Measurements from ENCODE around the gene AFMID.
"Not testable (repeated sequence)": the region's sequence is repeated elsewhere in the genome, so short reads cannot be mapped to it uniquely, and the experiment has no call there.

AFMID gene, protein sequence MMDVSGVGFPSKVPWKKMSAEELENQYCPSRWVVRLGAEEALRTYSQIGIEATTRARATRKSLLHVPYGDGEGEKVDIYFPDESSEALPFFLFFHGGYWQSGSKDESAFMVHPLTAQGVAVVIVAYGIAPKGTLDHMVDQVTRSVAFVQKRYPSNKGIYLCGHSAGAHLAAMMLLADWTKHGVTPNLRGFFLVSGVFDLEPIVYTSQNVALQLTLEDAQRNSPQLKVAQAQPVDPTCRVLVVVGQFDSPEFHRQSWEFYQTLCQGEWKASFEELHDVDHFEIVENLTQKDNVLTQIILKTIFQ

DNA sequence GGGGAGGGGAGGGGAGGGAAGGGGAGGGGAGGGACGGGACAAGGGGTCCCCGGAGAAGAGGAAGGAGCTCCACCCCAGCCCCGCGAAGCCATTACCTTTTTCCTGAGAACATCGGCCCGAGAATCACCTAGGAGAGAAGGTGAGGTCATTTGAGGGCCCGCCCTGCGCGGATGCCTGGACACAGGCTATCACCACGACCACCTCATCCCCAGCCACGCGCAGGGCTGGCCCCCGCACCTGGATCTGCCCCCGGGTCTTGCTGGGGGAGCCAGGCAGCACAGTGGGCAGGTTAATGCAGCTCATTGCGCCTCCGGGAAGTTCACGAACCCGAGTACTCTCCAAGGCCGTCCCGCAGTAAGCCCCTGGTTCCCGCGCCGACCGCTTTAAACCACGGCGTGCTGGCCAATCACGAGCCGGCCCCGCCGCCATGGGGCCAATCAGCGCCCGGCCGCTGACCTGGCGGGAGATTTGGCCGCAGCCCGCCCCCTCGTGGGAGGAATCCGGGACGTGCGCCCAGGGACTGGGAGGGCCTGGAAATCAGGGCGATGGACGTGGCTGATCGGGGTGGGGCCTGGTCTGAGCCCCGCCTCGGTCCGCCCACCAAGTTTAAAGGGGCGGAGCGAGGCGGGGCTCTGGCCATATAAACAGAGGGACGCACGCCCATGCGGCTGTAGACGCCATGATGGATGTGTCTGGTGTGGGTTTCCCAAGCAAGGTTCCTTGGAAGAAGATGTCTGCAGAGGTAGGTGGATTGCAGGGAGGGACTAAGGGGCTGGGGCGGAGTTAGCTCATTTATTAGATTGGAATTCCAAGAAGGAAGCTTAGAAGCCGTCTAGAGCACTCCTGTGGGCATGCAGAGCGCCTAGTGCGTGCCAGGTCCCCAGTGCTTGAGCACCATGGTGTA, at the start of gene AFMID, which contains the start of gene TK1:
Gene AFMID (plus strand): TSS at position 671 of the 904 bp plus-strand sequence. CDS start 9 bp downstream, at position 680.
Gene TK1 (minus strand): TSS at position 361 of the 904 bp plus-strand sequence. CDS start 58 bp downstream, at position 303.
- DNase-seq = peak; percentile 32 to 98 (median 92)

DNA sequence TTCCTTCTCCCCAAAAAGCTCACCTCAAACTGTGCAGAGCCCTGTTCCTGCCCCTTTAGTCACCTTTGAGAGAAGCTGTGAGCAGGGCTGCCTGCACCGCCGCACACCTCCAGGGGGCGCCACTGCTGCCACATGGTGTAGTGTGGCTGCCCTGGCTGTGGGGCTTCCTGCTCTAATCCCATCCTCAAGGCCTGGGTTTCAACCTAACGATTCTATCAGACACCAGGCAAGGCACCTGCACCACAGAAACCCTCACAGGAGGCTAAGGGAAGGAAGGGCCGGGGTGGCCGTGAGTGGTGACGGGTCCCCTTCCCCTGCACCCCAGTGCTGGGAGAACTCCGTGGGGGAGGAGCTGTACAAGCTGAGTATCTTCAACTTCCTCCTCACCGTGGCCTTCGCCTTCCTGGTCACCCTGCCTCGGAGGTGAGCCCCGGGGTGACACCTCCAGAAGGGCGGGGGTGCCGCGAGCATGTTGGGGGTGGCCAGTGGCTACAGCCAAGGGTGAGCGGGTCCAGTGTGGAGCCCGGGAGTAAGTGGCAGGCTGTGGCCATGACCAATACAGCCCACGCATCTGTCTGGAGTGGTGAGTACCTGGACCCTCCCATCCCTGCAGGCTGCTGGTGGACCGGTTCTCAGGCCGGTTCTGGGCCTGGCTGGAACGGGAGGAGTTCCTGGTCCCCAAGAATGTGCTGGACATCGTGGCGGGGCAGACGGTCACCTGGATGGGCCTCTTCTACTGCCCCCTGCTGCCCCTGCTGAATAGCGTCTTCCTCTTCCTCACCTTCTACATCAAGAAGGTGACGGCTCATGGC, 49.6 kb upstream of the AFMID start:
- DNase-seq = no peak

DNA sequence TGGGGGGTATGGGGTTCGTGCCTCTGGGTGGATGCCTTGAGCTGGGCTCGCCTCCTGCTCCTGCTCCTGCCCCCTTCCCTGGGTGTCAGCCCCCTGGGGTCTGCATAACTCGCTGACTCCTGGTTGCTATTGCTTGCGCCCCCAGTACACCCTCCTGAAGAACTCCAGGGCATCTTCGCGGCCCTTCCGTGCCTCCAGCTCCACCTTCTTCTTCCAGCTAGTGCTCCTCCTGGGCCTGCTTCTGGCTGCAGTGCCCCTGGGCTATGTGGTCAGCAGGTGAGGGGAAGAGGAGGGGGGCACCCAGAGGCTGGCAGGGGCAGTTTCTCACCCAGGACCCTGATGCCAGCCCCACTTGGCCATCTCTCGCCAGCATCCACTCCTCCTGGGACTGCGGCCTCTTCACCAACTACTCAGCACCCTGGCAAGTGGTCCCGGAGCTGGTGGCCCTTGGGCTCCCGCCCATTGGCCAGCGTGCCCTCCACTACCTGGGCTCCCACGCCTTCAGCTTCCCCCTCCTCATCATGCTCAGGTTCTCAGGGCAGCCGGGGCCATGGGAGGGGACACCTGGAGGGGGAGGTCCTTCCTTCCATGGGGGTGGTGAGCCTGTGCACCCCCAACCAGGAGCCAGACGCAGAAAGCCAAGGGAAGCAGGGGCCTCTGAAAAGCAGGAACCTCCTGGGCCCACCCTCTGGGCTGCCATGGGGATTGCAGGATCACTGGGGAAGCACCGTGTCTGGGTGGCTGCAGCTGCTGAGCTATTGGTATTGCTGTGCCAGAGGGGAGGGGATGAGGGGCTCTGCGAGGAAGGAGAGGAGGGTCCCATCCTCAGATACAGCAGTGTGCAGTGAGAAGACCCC, 48.7 kb upstream of the AFMID start:
- no peak for DNase-seq

DNA sequence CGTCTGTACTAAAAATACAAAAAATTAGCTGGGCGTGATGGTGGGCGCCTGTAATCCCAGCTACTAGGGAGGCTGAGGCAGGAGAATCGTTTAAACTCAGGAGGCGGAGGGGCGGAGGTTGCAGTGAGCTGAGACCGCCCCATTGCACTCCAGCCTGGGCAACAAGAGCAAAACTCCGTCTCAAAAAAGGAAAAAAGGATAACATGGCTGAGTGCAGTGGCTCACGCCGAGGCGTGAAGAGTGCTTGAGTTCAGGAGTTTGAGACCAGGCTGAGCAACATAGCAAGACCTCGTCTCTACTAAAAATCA, 47.3 kb upstream of the AFMID start:
- DNase-seq = not testable (repeated sequence)

DNA sequence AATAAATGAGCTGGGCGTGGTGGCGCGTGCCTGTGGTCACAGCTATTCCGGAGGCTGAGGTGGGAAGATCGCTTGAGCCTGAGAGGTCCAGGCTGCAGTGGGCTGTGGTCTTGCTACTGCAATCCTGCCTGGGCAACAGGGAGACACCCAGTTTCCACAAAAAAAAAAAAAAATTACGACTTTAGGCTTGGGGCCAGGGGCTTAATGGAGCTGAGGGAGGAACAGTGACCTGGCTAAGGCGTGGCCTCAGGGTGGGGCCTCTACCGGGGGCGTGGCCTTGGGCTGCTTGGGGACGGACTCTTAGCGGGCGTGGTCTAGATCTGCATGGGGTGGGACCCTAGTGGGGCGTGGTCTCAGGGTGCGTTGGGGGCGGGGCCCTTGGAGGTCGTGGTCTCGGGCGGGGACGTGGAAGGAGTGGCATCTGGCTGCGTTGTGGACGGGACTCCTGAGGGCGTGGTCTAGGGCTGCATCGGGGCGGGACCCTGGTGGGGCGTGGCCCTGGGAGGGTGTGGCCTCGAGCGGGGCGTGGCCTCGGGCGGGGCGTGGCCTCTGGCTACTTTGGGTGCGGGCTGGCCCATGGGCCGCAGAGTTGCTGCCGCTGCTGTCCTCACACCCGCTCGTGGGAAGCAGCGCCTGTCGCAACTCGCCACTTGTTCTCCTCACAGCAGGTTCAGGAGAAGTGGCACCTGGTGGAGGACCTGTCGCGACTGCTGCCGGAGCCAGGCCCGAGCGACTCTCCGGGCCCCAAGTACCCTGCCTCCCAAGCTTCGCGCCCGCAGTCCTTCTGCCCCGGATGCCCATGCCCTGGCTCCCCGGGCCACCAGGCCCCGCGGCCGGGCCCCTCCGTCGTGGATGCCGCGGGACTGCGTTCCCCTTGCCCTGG, 46.8 kb upstream of the AFMID start:
- peak in 11 of 58 donors; percentile 12 to 61 (median 32) for DNase-seq

DNA sequence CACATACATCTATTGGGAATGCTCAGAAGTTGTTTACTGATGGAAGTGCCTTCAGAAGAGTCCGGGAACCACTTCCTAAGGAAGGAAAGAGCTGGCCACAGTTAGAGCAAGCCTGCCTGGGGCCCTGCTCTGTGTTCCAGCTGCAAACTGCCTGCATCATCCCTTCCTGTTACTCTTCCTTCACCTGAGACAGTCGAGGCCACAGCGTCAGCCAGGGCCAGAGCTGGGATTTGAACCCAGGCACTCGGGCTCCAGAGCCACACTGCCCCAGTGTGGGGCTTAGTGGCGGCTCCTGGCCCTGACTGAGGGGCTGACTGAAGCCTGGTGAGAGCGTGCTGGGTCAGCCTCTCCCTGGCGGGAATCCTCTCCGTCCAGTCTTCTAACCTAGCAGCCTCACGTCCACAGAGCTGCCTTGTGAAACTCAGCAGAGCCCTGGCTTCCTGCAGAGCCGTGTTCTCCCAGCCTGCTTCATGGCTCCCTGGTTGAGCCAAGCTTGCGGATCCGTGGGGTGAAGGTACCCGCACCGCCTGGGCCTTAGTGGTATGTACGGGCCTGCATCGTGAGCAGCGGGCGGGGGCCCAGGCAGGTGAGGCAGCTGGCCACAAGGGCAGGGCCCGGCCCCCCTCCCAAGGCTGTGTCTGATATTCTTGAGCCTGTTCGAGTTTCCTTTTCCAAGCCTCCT, 45.6 kb upstream of the AFMID start:
- DNase-seq = no peak

DNA sequence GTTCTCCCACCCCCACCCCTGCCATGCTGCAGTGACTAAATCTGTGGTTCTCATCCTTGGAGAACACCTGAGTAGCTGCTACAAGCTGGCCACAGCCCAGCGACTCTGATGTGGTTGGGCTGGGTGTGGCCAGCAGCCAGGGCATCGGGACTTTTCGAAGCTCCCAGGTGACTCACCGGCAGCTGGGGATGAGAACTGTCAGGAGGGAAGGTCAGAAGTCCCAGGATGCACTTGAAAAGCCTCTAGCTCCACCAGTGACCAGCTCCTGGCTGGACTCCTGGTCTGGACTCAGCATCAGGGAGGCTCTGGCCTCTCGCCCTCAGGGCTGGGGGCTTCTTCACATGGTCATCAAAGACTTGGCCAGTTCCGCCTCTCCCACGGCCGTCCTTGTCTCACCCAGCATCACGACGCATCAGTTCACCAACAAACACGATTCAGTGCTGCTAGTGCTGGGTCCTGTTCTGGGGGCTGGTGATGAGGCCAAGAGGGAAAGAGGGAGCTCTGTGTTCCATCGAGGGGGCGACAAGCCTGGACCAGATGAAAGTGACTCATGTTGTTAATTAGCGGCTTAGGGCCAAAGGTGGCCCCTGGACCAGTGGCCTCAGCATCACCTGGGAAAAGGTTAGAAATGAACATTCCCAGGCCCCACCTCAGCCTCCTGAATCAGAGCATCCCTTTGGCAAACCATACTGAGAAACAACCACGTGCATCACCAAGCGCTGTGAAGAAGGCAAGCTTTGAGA, 44.9 kb upstream of the AFMID start:
- no peak for DNase-seq

DNA sequence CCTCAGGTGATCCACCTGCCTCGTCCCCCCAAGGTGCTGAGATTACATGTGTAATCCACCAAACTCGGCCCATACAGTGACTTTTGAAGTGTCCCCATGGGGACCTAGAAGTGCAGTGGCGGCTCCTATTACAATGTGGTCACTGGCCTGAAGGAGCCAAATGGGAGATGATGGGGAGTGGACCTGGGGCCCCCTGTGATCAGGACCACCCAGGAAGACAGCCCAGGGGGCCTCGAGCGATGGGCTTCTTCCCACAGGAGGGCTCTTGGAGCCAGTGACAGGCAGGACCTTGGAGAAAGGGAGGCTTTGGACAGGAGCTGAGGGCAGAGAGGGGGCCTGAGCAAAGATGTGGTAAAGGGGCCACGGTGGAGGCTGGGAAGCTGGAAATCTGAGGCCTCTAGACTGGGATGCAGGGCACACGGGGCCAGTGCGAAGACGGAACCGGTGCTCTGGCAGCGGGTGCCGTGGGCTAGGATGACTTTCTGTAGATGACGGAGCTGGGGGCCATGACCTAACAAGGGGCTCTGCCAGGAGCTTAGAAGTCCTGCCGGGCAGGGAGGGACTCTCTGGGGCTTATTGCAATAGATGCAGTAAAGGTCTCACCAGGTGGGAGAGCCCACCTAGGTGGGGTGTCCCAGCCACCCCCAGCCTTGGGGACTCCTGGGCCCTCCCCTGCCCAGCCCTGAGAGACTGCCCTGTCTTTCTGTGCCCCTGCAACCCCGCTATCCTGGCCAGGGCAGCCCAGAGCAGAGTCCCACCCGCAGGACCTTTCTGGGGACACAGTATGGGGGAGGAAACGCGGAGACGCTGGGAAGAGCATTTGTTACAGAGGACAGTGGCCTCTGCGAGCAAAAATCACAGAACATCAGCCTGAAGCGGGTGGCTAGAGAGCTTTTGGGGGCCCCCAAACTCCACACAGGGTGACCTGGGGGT, 43.7 kb upstream of the AFMID start:
- DNase-seq = no peak

DNA sequence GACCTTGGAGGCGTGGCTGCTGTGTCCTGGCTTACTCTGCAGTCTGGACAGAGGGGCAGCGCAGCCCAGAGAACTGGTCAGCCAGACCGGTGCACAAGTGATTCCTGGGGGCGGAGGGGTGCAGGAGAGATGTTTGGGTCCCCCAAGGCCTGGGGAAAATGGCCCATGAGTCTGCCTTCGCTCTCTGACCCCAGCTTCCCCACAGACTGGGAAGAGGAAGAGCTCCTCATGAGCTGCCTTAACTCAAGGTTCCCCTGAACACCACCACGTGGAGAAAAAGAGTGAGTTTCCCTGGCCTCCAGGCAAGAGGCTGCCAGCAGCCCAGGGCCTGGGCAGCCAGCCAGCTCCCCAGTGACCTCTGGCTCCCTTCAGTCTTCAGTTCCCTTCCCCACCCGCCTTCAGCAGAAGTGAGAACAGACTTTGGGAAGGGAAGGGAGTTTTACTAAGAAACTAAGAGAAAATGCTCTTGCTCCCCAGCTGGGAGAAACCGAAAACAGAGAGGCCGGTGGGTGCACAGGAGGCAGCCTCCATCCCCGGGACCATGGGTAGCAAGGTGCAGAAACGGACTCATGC, 42.9 kb upstream of the AFMID start:
- peak in 52 of 58 donors; percentile 20 to 83 (median 58) for DNase-seq

DNA sequence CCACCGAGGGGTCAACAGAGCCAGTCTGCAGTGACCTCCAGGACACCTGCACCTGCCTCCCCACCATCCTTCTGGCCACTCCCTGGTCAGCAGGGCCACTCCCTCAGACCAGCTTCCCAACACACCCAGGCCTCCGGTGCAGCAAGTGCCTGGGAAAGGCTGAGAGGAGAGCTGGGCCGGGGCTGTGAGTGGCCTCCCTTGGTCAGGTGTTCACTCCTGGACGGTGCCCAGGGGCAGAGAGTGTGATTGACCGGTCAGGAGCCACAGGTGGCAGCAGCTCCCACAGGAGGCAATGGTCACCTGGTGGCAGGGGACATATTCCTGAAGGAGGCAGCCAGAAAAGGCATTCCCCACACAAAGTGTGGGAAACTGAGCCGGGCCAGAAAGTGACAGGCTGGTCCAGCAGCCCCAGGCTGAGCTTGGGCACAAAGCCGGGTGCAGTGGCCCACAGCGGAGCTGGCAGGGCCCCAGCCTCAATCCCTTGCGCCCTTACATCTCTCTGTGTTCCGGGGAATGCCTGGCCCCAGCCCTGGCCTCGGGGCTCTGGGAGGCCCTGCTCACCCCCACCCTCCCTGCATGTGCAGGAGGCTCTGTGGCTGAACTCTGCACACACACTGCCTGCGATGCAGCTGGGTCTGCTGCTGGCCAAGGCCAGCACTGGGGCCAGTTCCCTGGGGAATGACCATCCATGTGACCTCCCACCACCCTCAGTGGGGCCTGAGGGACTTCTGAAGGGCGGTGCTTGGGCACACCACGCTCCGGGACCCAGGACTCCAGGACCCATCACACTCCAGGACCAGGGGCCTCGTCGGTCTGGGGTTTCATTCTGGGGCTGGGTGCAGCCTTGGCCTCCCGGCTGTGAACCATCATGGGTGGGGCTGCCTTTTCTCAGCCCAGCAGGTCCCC, 42.2 kb upstream of the AFMID start:
- peak in 46 of 58 donors; percentile 11 to 82 (median 54) for DNase-seq

DNA sequence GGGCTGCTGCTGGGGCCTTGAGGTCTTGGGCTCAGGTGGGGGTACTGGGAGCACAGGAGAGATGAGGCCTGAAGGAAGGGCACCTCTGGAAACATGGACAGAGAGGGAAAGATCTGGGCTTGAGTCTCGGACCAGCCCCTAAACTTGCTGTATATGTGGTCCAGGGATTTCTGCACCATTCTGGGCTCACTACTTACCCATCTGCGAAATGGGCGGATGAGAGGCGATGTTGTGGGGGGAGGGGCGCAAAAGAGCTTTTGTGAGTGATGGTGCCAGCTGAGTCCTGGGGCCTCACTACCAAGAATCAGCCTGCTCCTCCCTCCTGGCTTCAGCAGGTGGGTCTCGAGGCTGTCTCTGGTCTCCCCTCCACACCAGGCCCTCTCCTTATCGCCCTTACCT, 40.7 kb upstream of the AFMID start:
- DNase-seq = no peak

DNA sequence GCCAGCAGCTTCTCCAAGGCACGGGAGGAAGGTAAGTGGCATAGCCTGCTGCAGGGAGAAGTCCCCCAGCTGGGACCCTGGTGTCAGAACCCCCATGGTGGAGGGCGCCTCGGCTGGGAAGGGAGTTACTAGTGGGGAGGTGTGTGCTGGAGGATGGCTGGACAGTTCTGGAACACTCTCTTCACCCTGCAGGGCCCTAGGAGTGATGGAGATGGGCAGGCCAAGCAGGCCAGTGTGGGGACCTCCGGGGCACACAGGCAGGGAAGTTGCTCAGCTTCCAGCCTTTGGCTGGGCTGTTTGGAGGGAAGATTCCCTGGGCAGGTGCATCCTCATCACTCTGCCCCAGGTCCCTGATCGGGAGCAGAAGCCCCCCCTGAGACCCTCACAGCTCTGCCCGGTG, 40.3 kb upstream of the AFMID start:
- DNase-seq = no peak

DNA sequence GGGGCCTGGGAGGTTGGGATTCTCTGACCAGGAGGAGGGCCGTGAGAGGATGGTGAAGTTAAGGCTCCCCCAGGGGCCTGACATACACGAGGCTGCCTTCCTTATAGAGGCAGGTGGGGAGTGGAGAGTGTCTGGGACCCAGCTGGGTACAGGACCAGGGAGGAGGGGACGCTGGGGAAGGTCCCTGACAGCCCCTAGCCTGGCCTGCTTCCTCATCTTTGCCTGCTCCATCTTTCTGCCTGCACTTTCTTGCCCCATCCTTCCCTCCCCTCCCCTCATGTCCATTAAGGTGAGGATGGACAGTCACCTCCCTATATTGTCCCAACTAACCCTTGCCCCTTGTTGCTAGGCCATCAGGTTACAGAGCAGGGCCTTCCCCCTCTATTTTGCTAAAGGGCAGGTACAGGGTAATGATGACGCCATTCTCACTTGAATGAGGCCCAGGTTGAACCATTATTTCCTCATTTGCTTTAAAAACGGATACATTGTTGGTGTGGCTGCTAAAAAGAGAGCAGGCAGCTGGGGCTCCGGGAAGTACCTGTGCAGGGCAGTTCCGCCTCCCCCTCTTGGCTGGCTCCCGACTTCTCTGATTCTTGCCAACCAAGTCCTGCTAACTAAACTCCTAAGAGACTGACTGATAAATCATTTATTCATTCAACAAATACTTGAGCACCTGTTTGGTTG, 39.7 kb upstream of the AFMID start:
- no peak for DNase-seq

DNA sequence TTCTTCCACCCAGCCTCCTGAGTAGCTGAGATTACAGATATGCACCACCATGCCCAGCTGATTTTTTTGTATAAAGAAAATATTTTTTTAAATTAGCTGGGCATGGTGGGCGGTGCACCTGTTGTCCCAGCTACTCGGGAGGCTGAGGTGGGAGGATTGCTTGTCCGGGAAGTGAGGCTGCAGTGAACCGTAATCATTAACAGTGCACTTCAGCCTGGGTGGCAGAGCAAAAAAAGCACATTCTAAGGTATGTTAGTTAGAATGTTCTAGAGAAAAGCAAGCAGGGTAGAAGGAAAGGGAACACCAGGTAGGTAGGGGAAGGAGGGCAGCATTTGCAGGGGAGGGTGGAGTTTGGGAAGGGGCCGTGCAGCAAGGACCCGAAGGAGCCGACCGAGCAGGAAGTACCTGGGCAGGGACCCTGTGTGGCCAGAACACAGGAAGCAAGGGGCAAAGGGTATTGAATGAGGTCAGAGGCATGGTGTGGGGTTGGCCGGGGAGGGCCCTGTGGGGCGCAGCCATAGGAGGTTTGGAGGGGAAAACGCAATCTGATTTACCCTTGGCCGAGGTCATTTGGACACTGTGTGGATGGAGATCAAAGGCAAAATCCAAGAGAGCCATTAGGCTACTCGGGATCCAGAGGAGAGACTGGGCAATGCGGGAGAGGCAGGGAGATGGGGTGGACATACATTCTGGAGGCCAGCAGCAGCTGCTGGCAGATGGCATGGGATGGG, 38.7 kb upstream of the AFMID start:
- DNase-seq = no peak
